ENCODE data around the gene INHBB.
"Not testable (repeated sequence)": the region's sequence is repeated elsewhere in the genome, so short reads cannot be mapped to it uniquely, and the experiment has no call there.

INHBB gene

GRCh38 chr2:120316528-120317179 lies 29.3 kb upstream of the INHBB start:
- DNase-seq, result no peak

GRCh38 chr2:120317180-120317533 lies 28.8 kb upstream of the INHBB start:
- no peak for DNase-seq

- DNase-seq, result no peak
Measured at GRCh38 chr2:120317916-120318315, 28.0 kb upstream of the INHBB start.

DNA sequence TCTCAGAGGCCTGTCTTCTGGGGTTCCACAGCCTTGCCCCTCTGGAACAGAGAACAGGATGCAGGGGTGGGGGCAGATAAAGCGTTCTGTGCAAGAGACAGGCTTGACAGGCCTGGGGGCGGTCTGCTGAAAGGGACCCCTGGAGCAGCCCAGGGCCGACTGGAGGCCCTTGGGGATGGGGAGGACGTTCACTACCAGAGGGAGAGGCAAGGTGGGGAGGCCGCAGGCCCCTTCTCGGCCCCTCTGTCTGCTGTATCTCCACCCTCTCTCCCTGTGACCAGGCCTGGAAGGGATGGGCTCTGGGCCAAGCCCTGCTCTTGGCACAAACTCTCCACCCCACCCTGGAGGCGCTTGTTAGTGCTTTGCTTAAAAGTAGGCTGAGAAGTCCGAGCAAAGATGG lies 27.3 kb upstream of the INHBB start:
- DNase-seq, result no peak

- DNase-seq, result no peak
Measured at GRCh38 chr2:120319123-120319522, 26.8 kb upstream of the INHBB start.

- no peak for DNase-seq
Measured at GRCh38 chr2:120319686-120320317, 26.1 kb upstream of the INHBB start.

- DNase-seq, result no peak
Measured at GRCh38 chr2:120320318-120320851, 25.6 kb upstream of the INHBB start.

GRCh38 chr2:120320887-120321556 lies 24.9 kb upstream of the INHBB start:
- DNase-seq, result not testable (repeated sequence)

GRCh38 chr2:120321721-120322284 lies 24.1 kb upstream of the INHBB start:
- no peak for DNase-seq

- DNase-seq, result no peak
Measured at GRCh38 chr2:120322329-120322728, 23.6 kb upstream of the INHBB start.

DNA sequence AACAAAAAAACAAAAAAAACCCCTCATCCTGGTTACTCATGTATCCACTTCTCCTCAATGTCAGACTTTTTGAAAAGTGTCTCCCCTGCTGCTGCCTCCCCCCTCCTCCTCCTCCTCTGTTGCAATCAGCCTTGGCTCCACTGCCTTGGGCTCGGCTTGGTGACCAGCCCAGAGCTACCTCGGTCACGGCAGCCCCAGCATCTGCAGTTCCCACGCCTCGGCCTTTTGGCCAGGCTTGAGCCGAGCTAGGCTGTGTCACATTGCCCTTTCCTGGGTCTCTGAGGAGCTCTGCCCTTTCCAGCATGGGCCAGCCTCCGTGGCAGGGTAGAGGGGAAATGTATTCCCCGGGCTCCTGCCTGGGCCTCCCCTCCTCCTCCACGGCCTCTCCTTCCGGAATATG lies 22.7 kb upstream of the INHBB start:
- DNase-seq, result no peak

DNA sequence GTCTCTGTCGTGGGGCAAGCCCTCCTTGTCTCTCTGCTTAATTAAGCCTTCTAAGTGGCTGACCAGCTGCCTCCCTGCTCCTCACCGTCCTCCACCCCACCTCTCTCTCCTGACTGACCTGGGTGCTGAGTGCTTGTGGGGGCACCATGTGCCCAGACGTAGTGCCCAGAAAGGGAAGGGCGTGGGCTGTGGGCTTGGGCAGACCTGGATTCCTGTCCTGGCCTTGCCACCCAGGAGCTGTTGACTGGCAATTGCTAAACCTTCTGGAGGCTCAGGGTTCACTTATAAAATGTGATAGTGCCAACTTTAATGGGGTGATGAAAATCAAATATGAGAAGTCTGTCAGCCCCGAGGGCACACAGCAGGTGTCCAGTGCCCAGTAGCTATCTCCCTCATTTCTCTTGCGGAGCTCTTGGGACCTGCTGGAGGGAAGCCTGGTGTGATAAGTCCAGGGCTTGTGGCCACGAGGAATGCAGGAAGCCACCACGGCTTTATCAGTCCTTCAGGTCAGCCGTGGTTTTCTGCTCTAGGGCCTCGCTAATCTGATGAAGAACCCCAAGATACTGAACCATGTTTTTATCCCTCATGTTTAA lies 22.0 kb upstream of the INHBB start:
- DNase-seq, result no peak

- DNase-seq, result no peak
Measured at GRCh38 chr2:120324933-120325332, 21.0 kb upstream of the INHBB start.

DNA sequence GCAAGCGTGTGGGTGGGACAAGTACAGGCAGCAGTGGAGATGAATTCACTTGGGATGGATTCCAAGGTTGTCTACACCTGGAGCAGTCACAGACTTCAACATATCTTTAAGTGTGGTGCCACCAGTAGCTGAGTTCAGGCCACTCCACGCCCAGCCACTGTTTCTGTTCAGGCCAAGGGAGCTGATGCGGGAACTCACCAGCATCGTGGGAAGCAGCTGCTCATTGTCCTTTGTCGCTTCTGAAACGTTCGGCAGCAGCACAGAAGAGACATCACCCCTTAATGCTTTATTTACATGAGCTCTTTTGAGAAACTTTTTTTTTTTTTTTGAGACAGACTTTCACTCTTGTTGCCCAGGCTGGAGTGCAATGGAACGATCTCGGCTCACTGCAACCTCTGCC lies 19.9 kb upstream of the INHBB start:
- DNase-seq, result no peak

- DNase-seq, result no peak
Measured at GRCh38 chr2:120330946-120331822, 14.8 kb upstream of the INHBB start.

DNA sequence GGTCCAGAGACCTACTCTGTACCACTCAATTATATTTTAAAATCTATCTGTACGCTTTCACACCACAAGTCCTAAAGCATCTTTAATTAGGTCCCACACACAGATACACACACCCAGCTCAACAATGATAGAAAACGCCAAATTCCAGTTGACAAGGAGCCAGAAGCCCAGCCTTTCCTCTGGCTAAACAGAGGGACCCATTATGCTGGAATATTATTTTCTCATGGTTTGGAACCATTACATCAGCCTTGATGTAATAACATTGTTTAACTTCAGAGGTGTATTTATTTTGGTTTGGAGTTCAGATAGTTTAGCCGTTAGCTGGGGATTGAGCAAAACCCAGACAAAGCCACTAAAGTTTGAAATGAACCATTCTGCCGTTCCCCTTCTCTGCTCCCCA lies 14.0 kb upstream of the INHBB start:
- no peak for DNase-seq

GRCh38 chr2:120332384-120332783 lies 13.6 kb upstream of the INHBB start:
- no peak for DNase-seq

DNA sequence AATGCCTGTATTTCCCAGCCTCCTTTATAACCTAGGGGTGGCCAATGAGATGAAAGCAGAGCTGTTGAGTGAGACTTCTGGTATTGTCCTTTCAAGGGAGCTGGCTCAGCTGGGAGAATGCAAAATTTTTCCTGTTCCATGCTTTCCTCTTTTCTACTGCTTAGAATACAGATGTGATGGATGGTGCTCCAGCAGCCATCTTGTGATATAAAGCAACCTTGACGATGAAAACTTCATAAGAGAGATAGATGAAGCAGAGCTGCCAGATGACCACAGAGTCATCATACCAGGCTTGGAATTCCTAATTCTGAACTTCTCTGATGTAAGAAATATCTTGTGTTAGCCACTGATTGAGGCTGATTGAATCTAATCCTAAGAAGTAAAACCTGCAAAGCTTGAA lies 11.9 kb upstream of the INHBB start:
- no peak for DNase-seq

GRCh38 chr2:120336749-120337148 lies 9.2 kb upstream of the INHBB start:
- no peak for DNase-seq

GRCh38 chr2:120338015-120338414 lies 7.9 kb upstream of the INHBB start:
- peak; percentile 5 for DNase-seq

DNA sequence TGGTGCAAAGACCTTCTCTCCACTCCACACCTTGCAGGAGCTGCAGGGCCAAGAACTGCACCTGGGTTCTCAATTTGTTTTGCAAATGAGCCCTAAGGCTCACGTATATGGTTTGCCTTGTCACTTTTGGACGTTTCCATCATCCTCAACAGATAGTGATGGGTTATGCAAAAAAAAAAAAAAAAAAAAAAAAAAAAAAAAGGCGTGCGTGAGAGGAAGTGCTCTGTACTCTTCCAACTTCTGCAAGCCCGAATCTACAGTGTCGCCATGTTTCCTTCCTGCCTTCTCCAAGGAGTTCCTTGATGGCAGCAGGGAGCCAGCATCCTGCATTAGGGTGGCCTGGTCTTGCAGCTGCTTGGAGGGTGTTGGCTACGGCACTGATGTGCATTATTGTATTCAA lies 4.0 kb upstream of the INHBB start:
- DNase-seq, result no peak

GRCh38 chr2:120342446-120342845 lies 3.5 kb upstream of the INHBB start:
- no peak for DNase-seq

DNA sequence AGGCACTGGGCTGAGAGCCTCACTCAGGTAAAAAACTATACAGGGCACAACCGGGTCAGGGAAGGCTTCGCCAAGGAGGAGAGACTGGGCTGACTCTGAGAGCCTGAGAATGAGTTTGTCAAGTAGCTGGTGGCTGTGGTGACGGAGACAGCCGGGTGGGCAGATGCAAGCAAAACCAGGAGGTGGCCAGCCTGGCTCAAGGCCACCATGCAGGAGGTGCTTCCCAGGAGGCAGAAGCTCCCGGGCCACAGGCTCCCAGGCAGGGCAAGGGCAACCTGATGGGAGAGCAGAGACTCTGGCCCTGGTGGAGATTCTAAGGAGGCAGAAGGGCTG lies 2.9 kb upstream of the INHBB start:
- DNase-seq, result no peak
